ENCODE data around the gene ARSD.
"Not testable (repeated sequence)": the region's sequence is repeated elsewhere in the genome, so short reads cannot be mapped to it uniquely, and the experiment has no call there.

Gene ARSD

DNA sequence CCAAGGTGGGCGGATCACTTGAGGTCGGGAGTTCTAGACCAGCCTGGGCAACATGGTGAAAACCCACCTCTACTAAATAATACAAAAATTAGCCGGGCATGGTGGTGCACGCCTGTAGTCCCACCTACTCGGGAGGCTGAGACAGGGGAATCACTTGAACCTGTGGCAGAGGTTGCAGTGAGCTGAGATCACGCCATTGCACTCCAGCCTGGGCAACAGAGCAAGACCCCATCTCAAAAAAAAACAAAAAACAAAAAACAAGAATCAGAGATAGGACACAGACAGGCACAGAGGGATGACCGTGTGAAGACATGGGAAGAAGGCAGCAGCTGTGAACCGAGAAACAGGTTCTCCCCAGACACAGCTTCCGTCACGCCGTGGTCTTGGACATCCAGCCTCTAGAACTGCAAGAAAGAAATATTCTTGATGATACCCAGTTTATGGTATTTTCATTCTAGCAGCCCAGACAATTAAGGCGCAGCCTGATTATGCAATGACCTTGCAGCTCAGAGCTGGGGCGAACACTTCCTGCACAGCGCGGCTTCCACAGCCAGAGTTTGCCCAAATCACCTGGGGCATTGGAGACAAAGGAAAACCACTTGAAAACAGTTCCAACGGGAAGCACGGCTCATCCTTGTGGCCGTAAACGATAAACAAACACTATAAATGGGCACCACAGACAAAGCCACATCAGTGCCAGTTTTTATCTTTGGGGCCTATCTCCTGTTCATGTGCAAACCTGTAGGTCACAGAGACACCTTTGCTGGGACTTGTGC is 4.2 kb upstream of the ARSD start:
- DNase-seq (ENCODE audit: low spot score), result no peak

DNA sequence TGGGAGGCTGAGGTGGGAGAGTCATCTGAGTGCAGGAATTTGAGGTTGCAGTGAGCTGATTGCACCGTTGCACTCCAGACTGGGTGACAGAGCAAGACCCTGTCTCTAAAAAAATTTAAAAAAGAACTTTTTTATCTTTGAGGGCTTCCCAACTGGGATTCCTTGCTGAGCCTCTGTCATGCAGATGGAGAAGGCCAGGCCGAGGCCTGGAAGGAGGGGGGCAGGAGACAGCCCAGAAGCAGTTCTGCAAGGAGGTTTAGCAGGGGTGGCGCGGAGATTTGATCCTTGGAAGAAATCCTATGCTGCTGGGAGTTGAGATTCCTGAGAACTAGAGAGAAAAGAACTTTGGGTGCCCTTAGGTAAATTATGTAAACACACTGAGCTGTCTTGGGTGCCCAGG is 2.5 kb upstream of the ARSD start:
- DNase-seq (ENCODE audit: low spot score), result no peak

DNA sequence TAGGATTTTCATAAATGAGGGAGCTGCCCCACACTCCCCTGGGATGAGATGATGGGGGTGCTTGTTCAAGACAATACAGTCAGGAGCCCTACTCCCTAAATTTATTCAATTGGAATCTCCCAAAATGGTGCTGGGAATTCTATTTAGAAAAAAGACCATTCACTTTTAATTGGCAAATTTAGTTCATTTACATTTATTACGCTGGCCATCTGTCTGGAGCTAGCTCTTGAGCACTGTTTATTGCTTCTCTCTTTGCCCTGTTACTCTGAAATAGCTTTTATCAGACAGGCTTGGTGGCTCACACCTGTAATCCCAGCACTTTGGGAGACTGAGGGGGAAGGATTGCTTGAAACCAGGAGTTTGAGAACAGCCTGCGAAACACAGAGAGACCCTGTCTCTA is 2.0 kb upstream of the ARSD start:
- DNase-seq (ENCODE audit: low spot score), result no peak

DNA sequence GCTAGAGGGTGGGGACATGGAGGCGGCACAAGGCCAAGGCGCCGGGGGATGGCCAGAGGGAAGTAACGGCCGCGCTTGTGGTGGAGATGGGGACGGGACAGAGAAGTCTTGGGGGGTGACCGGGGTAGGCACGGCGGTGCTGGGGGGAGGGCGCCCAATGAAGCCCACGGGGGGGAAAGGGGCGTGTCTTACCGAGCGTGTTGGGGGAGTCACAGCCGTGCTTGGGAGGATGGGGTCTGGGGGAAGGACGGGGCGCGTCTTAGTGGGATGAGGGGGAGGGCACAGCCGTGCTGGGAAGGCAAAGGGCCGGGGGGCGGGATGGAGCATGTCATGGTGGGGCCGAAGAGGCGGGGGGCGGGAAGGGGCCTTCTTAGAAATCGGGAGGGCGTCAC is 952 bp downstream of the ARSD start:
- no peak for DNase-seq (ENCODE audit: low spot score)

DNA sequence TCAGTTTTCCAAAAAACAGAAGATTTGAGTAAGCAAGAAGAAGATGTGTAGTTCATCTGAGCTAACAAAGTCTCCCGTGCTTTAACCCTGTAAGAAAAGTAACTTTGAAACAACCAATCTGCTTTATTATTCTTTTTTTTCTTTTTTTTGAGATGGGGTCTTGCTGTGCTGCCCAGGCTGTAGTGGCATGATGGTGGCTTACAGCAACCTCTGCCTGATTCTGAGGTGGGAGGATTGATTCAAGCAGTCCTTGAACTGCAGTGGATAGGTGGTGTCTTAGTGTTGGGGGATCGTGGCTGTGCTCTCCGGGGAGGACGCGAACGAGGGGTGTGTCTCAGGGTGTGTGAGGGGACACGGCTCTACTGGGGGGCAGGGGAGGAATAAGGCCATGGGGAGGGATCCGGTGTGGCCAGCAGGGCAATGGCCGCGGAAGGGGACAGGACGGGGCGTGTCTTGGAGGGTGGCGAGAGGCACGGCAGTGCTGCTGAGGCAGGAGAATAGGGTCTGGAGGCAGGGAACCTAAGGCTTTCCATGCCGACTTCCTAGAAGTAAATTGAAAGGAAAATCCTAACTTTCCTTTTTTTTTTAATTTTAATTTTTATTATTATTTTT is 2.4 kb downstream of the ARSD start:
- DNase-seq (ENCODE audit: low spot score), result no peak

DNA sequence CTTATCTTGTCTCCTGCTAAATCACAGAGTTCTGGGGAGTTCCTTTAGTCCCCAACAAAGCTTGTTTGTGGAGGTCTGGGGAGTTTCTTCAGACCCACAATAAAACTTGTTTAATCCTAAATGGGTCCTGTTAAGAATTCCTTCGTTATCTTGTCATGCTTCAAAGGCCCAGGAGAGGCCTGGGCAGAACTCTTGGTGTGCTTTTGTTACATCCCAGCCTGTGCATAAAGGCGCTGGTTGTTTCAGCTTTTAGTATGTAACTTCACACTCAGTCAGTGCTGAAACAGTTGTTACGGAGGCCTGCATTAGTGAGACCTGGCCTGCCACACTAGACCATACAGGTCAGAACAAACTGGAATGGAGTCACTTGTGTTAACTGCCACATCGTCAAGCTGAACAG is 2.9 kb downstream of the ARSD start:
- DNase-seq (ENCODE audit: low spot score), result not testable (repeated sequence)

DNA sequence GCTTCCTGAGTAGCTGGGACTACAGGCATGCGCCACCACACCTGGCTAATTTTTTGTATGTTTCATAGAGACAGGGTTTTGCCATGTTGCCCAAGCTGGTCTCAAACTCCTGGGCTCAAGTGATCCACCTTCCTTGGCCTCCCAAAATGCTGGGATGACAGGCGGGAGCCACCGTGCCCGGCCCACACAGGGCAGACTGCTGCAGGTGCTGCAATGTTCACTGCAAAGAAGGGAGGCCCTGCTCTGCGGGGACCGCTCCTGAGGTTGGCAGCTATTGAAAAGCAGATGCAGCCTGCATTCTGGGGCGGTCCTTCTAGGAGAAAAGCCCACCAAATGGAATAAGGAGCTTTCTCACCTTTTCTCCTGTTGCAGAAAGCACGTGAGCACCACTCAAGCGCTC is 5.0 kb downstream of the ARSD start:
- no peak for DNase-seq (ENCODE audit: low spot score)

DNA sequence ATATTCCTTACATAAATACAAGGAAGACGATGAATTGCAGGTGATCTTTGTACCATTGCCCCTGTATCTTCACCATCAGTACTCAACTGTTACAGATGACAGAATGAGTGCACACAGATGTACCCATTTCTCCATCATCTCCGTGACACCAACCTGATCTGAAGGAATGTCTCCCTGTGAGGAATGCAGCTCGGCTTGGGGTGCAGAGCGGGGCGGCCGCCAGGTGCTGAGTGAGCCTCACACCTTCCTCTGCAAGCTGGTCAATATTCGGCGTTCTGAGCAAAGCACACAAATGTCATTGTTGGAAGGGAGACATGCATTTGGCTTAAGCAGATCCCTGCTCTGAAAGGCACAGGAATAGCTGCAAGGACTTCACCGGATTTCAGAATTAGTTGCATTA is 7.4 kb downstream of the ARSD start:
- DNase-seq (ENCODE audit: low spot score), result no peak

DNA sequence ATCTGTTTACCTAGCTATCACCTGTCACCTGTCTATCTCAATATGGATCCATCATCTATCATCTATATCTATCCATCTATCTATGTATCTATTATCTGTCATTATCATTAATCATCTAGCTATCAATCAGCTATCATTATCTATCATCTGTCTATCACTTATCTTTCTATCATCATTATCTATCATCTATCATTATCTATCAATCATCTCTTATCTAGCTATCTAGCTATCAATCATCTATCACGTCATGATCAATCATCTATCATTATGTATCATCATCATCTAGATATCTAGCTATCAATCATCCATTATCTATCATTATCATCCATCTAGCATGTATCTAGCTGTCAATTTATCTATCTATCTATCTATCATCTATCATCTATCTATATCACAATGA is 7.9 kb downstream of the ARSD start:
- no peak for DNase-seq (ENCODE audit: low spot score)

DNA sequence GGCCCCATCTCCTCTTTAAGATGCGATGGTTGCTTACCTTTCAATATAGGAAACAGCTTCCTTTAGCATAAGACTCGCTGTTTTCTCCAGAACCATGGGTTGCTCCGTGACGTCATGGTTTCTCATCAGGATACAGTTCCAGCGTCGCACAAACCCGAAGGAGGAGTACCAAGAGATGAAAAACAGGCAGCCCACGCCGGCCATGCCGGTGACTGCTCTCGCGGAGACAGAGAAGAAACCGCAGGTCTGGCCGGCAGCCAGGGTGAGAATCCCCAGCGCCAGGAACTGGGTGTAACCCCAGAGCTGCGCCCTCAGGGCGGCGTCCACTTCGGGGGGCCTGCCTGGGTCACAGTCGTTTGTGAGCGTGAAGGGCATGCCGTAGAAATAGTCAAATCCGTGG is 11.4 kb downstream of the ARSD start:
- no peak for DNase-seq (ENCODE audit: low spot score)

DNA sequence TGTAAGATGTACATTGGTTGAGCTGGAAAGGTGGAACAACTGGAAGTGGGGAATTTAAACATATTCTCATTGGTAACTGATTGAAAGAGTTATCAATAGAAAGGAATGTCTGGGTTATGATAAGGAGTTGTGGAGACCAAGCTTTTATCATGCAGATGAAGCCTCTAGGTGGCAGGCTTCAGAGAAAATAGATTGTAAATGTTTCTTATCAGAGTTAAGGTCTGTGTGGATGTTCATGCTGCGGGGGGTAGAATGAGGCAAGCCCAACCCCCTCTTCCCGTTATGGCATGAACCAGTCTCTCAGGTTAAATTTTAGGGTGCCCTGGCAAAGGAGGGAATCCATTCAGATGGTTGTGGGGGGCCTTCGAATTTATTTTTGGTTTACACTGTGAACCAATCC is 16.0 kb downstream of the ARSD start:
- DNase-seq (ENCODE audit: low spot score), result no peak

DNA sequence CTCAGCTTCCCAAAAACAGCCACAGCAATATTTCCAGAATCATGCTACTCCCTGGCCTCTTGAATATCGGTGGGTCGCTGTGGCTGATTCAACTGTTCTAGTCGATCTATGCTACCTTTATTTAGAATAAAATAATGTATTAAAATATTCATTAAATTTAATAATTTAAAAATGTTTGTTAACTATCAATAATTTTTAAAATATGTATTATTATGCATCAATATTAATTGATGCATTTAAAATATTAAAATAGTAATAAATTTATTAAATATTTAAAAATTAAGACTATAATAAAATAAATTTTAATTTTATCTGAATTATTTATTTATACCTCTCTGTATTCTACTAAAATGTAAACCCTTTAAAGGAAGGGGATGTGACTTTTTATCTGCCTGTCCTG is 19.0 kb downstream of the ARSD start:
- DNase-seq (ENCODE audit: low spot score), result no peak

DNA sequence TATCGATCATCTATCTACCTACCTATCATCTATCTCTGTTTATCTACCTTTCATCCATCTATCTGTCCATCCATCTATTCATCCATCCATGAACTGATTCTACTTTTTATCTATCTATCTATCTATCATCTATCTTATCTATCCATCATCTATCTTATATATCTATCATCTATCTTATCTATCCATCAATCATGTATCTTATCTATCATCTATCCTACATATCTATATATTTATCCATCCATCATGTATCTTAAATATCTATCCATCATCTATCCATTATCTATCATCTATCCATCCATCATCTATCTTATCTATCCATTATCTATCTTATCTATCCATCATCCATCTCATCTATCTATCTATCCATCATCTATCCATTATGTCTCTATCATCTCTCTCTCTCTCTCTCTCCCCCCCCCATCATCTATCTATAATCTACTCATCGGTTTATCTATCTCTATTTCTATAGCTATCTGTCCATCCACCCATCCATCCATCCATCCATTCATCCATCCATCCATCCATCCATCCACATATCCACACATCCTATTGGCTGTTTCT is 20.9 kb downstream of the ARSD start:
- DNase-seq (ENCODE audit: low spot score), result no peak

DNA sequence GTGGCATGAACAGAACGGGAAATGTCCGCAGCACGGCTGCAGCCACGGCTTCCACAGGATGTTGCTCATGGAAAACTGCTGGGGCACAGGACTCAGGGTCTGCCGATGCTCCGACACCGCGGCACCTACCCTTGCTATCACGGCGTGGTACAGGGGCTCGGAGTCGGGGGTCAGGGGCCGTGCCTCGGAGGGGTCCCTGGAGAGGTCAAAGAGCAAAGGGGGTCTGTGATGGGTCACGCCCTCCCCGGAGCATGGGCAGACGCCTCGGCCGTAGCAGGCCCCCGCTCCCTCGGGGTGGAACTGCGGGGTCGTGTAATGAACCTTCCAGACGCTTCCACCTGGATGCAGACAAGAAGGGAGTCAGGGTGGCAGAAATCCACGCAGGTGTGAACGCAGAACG is 21.8 kb downstream of the ARSD start:
- DNase-seq (ENCODE audit: low spot score), result no peak

DNA sequence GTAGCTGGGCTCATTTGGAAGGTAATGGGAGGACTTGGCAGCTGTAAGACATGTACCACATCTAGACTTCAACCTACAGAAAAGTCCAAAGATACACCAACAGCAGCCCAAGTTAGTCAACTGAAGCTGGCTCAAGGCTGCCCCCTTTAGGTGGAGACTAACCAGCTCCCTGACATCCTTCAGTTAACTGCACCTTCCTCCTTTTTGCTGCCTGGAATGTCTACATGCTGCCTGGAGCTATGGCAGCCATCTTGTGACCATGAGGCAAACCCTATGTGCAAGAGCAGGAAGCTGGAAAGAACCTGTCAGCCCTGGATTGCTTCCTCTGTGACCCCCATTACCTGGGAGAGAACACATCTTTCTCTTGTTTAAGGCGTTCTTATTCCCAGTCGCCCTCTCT is 25.8 kb downstream of the ARSD start:
- no peak for DNase-seq (ENCODE audit: low spot score)

DNA sequence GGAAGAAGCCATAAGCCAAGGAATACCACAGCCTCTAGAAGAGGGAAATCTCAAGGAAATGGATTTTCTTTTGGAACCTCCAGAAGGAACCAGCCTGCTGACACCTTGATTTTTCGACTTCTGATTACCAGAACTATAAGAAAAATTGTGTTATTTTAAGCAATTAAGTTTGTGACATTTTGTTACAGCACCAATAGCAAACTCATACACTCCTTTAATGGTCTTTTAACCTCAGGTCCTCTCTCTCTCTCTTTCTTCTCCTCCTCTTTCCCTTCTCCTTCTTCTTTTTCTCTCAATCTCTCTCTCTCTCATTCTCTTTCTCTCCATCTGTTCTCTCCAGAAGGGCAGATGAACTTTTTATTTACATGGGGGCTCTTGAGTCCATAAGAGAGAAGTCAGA is 26.3 kb downstream of the ARSD start:
- no peak for DNase-seq (ENCODE audit: low spot score)

DNA sequence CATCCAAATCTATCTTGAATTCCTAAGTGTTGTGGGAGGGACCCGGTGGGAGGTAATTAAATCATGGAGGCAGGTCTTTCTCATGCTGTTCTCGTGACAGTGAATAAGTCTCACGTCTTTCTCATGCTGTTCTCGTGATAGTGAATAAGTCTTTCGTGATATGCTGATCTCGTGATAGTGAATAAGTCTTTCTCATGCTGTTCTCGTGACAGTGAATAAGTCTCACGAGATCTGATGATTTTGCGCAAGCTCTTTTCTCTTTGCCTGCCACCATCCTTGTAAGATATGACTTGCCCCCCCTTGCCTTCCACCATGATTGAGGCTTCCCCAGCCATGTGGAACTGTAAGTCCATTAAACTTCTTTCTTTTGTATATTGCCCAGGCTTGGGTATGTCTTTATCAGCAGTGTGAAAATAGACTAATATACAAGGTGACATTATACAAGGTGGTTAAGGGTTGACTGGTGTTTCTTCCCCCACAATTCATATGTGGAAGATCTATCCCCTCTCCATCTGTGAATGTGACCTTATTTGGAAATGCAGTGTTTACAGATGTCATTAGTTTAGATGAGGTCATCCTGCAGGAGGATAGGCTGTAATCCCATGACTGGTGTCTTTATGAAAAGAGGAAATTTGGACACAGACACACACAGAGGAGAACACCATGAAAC is 27.6 kb downstream of the ARSD start:
- DNase-seq (ENCODE audit: low spot score), result no peak

DNA sequence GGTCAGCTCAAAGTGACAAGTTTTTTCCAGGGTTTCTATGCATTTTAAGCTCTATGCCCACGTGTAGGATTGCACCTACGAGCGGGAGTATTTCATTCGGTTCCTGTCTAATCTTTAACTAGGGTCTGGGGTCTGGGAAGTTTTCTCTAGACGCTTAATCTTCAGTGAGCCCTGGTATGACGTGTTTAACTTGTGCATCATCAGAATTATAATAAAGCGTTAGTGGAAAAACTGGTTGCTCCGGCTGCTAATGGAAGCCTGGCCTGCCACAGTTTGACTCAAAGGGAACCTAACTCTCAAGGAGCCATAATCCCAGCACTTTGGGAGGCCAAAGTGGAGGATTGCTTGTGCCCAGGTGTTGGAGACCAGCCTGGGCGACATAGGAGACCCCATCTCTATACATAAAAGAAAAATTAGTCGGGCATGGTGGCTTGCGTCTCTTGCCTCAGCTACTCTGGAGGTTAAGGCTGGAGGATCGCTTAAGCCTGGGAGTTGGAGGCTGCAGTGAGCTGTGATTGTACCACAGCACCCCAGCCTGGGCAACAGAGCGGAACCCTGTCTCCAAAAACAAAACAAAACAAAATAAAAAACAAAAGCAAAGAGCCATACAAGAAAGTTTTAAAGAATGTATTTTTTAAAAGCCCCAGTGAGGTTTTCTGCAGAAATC is 30.2 kb downstream of the ARSD start:
- DNase-seq (ENCODE audit: low spot score), result no peak

DNA sequence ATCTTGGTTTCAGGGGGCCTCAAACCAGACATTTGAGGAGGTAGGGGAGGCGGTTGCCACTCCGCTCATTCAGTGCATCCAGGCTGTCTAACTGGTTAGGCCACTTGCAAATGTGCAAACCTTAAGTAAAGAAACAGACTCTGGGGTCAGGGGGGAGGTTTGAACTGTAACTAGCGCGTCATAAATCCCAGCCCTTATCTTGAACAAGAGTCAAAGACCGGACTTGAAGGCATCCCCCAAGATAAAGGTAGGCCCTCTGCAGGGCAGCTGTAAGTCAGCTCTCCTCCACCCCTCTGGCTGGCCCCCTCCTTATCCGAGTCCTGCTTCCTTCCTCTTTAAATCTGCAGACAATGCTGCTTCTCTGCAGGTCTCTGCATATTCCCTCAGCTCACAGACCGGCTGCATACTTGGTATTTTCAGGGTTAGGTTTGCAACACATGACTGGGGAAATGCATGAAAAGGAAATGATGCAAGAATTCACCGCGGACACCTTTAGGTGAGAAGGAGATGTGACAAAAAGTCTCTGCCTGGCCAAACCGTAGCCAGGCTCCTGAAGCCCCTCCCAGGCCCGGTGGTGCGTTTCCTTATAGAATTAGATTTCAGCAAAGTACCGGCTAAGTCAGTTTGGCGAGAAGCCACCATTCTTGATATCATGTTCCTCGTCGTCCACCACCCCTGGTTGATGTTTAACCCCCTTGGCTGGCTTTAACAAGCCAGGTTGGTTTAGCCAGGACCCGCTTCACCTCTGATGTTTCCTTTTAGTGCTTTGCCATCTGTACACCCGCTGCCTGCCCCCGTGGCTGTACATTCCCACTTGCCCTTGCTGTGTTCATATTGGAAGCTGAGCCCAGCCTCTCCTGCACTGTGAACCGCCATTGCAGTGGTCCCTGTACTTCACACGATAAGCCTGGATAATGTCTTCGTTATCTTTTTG is 31.2 kb downstream of the ARSD start:
- DNase-seq (ENCODE audit: low spot score), result not testable (repeated sequence)

DNA sequence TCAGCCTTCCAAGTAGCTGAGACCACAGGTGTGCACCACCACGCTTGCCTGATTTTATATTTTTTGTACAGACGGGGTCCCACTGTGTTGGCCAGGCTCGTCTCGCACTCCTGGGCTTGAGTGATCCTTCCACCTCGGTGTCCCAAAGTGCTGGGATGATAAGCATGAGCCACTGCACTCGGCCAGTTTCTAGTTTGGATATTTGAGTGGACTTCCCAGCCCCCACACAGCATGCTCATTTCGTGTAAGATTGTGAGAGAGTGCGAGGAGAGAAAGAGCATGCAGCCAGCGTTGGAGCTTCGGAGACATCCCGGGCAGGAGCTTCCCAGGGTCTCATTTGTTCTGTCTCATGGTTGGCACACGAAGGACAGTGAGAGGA is 31.8 kb downstream of the ARSD start:
- no peak for DNase-seq (ENCODE audit: low spot score)

DNA sequence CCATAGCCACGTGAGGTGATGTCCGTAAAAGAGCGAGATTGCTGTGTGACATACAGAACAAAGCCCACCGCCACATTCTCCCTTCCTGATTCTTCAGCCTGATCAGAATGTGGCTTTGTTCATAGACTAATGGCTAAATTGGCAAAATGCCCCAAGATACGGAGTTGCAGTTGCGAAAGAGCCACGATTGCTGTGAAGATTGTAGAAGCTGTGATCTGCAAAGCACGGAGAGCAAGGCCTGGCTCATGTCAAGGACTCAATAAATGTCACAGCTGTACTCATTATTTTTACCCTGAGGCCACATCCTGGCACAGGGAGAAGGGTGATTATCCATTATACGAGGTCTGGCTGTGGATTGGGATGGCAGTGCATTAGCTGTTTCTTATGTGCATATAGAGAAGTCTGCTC is 34.2 kb downstream of the ARSD start:
- no peak for DNase-seq (ENCODE audit: low spot score)

DNA sequence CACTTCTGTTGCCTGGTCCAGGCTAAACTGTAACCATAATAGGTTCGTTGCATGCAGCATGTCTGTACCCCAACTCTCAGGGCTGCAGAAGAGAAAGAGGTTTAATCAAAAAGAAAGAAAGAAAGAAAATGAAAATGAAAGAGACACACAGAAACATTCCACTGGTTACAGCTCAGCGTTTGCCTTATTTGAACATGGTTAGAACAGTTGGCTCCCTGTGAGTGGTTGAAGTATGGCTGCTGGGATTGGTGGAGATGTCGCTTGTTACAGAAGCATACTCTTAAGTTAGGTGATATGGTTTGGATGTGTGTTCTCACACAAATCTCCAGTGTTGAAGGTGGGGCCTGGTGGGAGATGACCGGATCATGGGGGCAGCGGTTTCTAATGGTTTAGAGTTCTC is 36.3 kb downstream of the ARSD start:
- DNase-seq (ENCODE audit: low spot score), result no peak
